Measurements from ENCODE around the gene FUOM.

- TF ChIP-seq POLR2AphosphoS5 (IDR thresholded peaks at IDR 0.05; ENCODE audit: low read depth) (peak; percentile 82), CTCF (IDR thresholded peaks at IDR 0.05; ENCODE audit: insufficient read depth, low read length) (no peak)
Observed at GRCh38 chr10:133336577-133337369, 21.0 kb downstream of the FUOM start, which contains the start of gene CALY.
